Uterus (tissue), 4 donors: ENCODE data around the gene PLCB3. TPM values are rescaled to one million over a fixed set of nuclear protein-coding genes. Genes with fewer than 3 reads are reported as not detected.

Source experiments
- DNase-seq, 2 donors: peaks; one replicate each; pipeline ENCODE4 v3.0.0-alpha.2; 2019 to 2020
- H3K27ac ChIP-seq, 2 donors: fragments of 200-600 bp; sonication (generic); 1 replicate in 1 of 2; 2 replicates in 1 of 2; pipeline ENCODE4 v1.5.1; 2016 to 2018
- H3K27me3 ChIP-seq, 2 donors: fragments of 200-600 bp; sonication (generic); one replicate each; pipeline ENCODE4 v1.5.1; 2018 to 2019; ENCODE audit warnings: control low read depth in 1 of 2
- H3K36me3 ChIP-seq, 2 donors: fragments of 200-600 bp; sonication (generic); one replicate each; pipeline ENCODE4 v1.5.1; 2019; ENCODE audit warnings: control low read depth in 1 of 2
- H3K4me1 ChIP-seq, 2 donors: fragments of 200-600 bp; sonication (generic); one replicate each; pipeline ENCODE4 v1.5.1; 2018 to 2019; ENCODE audit warnings: control low read depth in 1 of 2
- H3K4me3 ChIP-seq, 2 donors: fragments of 200-600 bp; sonication (generic); 1 replicate in 1 of 2; 2 replicates in 1 of 2; pipeline ENCODE4 v1.5.1; 2018 to 2019; ENCODE audit warnings: mild to moderate bottlenecking in 1 of 2
- H3K9me3 ChIP-seq, 2 donors: fragments of 200-600 bp; sonication (generic); one replicate each; pipeline ENCODE4 v1.5.1; 2019; ENCODE audit warnings: control low read depth in 1 of 2
- POLR2A ChIP-seq, 2 donors: fragments of 450-650 bp; IDR thresholded peaks; one replicate each; pipeline ENCODE4 v1.6.1; 2016; ENCODE audit warnings: antibody characterized with exemption in 2 of 2, mild to moderate bottlenecking in 1 of 2, moderate library complexity in 1 of 2
- intact Hi-C: fragments of 100-400 bp; cut with DNase I; formaldehyde crosslinking; loops from one replicate; pipeline ENCODE4 v1.15.1; 2023; ENCODE audit warnings: low total_unique reads
- total RNA-seq, 4 donors: library from RNA; depleted of rRNA in 3 of 4; stranded (reverse); fragments of >200 nt in 3 of 4; gene quantifications; one replicate each; pipeline versions ENCODE4 v1.1.0 to v1.2.4, GENCODE V29; 2014 to 2023
- TF ChIP-seq, protein P1 (sequence below), 4 experiments: fragments of 200-600 bp in 2 of 4; fragments of 450-650 bp in 2 of 4; sonication (generic) in 2 of 4; IDR thresholded peaks; one replicate each; pipeline ENCODE4 v1.5.1; 2016 to 2019; ENCODE audit warnings: antibody characterized with exemption in 4 of 4, mild to moderate bottlenecking in 2 of 4, moderate library complexity in 1 of 4
- donor health status: DM: yes; HTN: yes; CAD: no.

Gene PLCB3
- total RNA-seq, 4 donors from 2014 or later = 10.0 to 39.5 (median 21.8) TPM

- no peak overlapping the region for H3K4me3 ChIP-seq
- intact Hi-C loops = no loop called here
- DNase-seq = no peak
- no peak overlapping the region for H3K27ac ChIP-seq
- no peaks in the 10 kb centered on the region for H3K36me3 ChIP-seq
- H3K9me3 ChIP-seq = no peaks in the 10 kb centered on the region
- no peaks in the 10 kb centered on the region for H3K27me3 ChIP-seq
- H3K4me1 ChIP-seq = no peaks in the 10 kb centered on the region
- no peak for TF ChIP-seq POLR2A (IDR thresholded peaks at IDR 0.05)
- TF ChIP-seq, protein P1, sequence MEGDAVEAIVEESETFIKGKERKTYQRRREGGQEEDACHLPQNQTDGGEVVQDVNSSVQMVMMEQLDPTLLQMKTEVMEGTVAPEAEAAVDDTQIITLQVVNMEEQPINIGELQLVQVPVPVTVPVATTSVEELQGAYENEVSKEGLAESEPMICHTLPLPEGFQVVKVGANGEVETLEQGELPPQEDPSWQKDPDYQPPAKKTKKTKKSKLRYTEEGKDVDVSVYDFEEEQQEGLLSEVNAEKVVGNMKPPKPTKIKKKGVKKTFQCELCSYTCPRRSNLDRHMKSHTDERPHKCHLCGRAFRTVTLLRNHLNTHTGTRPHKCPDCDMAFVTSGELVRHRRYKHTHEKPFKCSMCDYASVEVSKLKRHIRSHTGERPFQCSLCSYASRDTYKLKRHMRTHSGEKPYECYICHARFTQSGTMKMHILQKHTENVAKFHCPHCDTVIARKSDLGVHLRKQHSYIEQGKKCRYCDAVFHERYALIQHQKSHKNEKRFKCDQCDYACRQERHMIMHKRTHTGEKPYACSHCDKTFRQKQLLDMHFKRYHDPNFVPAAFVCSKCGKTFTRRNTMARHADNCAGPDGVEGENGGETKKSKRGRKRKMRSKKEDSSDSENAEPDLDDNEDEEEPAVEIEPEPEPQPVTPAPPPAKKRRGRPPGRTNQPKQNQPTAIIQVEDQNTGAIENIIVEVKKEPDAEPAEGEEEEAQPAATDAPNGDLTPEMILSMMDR (IDR thresholded peaks at IDR 0.05) = no peak
Observed at GRCh38 chr11:64259533-64260067, 8.3 kb downstream of the PLCB3 start.

GRCh38 chr11:64260147-64260708, 8.9 kb downstream of the PLCB3 start:
- Histone ChIP-seq H3K27me3 (no peaks in the 10 kb centered on the region), H3K4me3 (no peak overlapping the region), H3K9me3 (no peaks in the 10 kb centered on the region), H3K36me3 (no peaks in the 10 kb centered on the region), H3K27ac (no peak overlapping the region), H3K4me1 (no peaks in the 10 kb centered on the region)
- no peak for DNase-seq
- no peak for TF ChIP-seq POLR2A (IDR thresholded peaks at IDR 0.05)
- TF ChIP-seq, protein P1 (IDR thresholded peaks at IDR 0.05) = no peak
- intact Hi-C loops = no loop called here

GRCh38 chr11:64261556-64262080, 10.3 kb downstream of the PLCB3 start:
- TF ChIP-seq POLR2A (IDR thresholded peaks at IDR 0.05) = no peak
- TF ChIP-seq, protein P1 (IDR thresholded peaks at IDR 0.05) = no peak
- DNase-seq = no peak
- Histone ChIP-seq H3K36me3 (no peaks in the 10 kb centered on the region), H3K27ac (no peak overlapping the region), H3K4me3 (no peak overlapping the region), H3K9me3 (no peaks in the 10 kb centered on the region), H3K27me3 (no peaks in the 10 kb centered on the region), H3K4me1 (no peaks in the 10 kb centered on the region)
- intact Hi-C loops = no loop called here

DNA sequence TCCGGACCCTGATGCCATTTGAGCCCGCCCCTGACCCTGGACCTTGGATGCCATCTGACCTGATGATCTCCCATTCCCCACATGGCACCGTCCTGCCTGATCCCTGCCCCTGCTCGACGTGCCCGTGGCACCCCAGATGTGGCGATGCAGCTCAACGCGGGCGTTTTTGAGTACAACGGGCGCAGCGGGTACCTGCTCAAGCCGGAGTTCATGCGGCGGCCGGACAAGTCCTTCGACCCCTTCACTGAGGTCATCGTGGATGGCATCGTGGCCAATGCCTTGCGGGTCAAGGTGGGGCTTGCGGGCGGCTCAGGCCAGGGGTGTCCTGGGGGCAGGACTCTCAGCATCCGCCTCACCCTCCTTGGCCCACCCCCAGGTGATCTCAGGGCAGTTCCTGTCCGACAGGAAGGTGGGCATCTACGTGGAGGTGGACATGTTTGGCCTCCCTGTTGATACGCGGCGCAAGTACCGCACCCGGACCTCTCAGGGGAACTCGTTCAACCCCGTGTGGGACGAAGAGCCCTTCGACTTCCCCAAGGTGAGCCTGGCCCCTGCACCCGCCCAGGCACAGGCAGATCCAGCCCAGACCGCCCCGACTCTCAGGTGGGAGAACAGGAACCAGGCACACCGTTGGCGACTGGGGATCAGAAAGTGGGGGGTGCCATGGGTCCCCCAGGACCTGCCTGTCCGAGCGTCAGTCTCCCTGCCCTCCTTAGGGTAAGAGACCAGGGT, 11.1 kb downstream of the PLCB3 start:
- Histone ChIP-seq H3K4me1 (peaks cover 0 to 3% of the 10 kb centered on the region in 2 donors), H3K4me3 (no peak overlapping the region), H3K9me3 (no peaks in the 10 kb centered on the region), H3K36me3 (no peaks in the 10 kb centered on the region), H3K27me3 (no peaks in the 10 kb centered on the region), H3K27ac (no peak overlapping the region)
- no peak for DNase-seq
- intact Hi-C loops = no loop called here
- TF ChIP-seq POLR2A (IDR thresholded peaks at IDR 0.05) = no peak
- TF ChIP-seq, protein P1 (IDR thresholded peaks at IDR 0.05) = no peak
